Keratinocyte (primary cell): ENCODE data around the gene CDC42. TPM values are rescaled to one million over a fixed set of nuclear protein-coding genes. Genes with fewer than 3 reads are reported as not detected.

ENCODE experiments used
- DNase-seq: peaks from one replicate; pipeline ENCODE4 v3.0.0-alpha.2; 2011; ENCODE audit warnings: low read depth, missing footprints, low spot score
- FAIRE-seq: peaks from 2 replicates; lab custom pipeline; 2011; peaks lifted over from hg19 to GRCh38; lab: Jason Lieb, UNC
- H2AFZ ChIP-seq: 2 replicates; pipeline ENCODE4 v1.6.0; 2012; ENCODE audit warnings: low read length, control low read depth, inconsistent platforms; ENCODE audit not compliant: control insufficient read depth
- H3K27ac ChIP-seq: 2 replicates; pipeline ENCODE4 v1.5.1; 2011; ENCODE audit warnings: low read length; ENCODE audit not compliant: control insufficient read depth, insufficient read depth
- H3K27me3 ChIP-seq: 3 replicates; pipeline ENCODE4 v1.6.0; 2011; ENCODE audit warnings: low read length; ENCODE audit not compliant: control insufficient read depth, insufficient read depth; ENCODE audit errors: extremely low read depth
- H3K36me3 ChIP-seq, 2 experiments: 2 replicates in 1 of 2; 3 replicates in 1 of 2; pipeline ENCODE4 v1.5.1; 2011; ENCODE audit warnings: low read length in 2 of 2, mild to moderate bottlenecking in 1 of 2; ENCODE audit not compliant: control insufficient read depth in 2 of 2, insufficient read depth in 2 of 2; ENCODE audit errors: extremely low read depth in 1 of 2
- H3K4me1 ChIP-seq: 3 replicates; pipeline ENCODE4 v1.5.1; 2011; ENCODE audit warnings: low read length; ENCODE audit not compliant: control insufficient read depth, insufficient read depth; ENCODE audit errors: extremely low read depth
- H3K4me2 ChIP-seq: 3 replicates; pipeline ENCODE4 v1.6.0; 2011; ENCODE audit warnings: low read depth, low read length; ENCODE audit not compliant: control insufficient read depth, insufficient read depth; ENCODE audit errors: extremely low read depth
- H3K4me3 ChIP-seq, 3 experiments: fragments of 200-600 bp in 1 of 3; sonication (generic) in 1 of 3; 2 replicates in 2 of 3; 3 replicates in 1 of 3; pipeline ENCODE4 v1.5.1; 2011 to 2016; ENCODE audit warnings: low read length in 3 of 3, mild to moderate bottlenecking in 3 of 3, control low read depth in 2 of 3, inconsistent platforms in 1 of 3, low read depth in 1 of 3, mixed read lengths in 1 of 3, mixed run types in 1 of 3, moderate library complexity in 1 of 3; ENCODE audit not compliant: control insufficient read depth in 2 of 3, insufficient read depth in 2 of 3; ENCODE audit errors: extremely low read depth in 1 of 3
- H3K79me2 ChIP-seq: 2 replicates; pipeline ENCODE4 v1.6.0; 2012; ENCODE audit warnings: low read length; ENCODE audit not compliant: control insufficient read depth, insufficient read depth
- H3K9ac ChIP-seq: 3 replicates; pipeline ENCODE4 v1.6.0; 2011; ENCODE audit warnings: low read length; ENCODE audit not compliant: control insufficient read depth, insufficient read depth; ENCODE audit errors: extremely low read depth
- H3K9me1 ChIP-seq: 3 replicates; pipeline ENCODE4 v1.6.0; 2011; ENCODE audit warnings: low read length; ENCODE audit not compliant: control insufficient read depth, insufficient read depth; ENCODE audit errors: extremely low read depth
- H3K9me3 ChIP-seq: 2 replicates; pipeline ENCODE4 v1.5.1; 2012; ENCODE audit warnings: low read depth, low read length; ENCODE audit not compliant: control insufficient read depth
- H4K20me1 ChIP-seq: 3 replicates; pipeline ENCODE4 v1.6.0; 2011; ENCODE audit warnings: low read length; ENCODE audit not compliant: control insufficient read depth, insufficient read depth; ENCODE audit errors: extremely low read depth
- CTCF ChIP-seq, 3 experiments: IDR thresholded peaks in 1 of 3; conservative IDR thresholded peaks in 1 of 3; optimal IDR thresholded peaks in 1 of 3; 2 replicates in 2 of 3; 3 replicates in 1 of 3; pipeline versions ENCODE3 to v1.5.1; 2011; ENCODE audit warnings: low read length in 3 of 3, mild to moderate bottlenecking in 3 of 3, moderate library complexity in 2 of 3, control low read depth in 1 of 3, inconsistent platforms in 1 of 3; ENCODE audit not compliant: insufficient read depth in 2 of 3; ENCODE audit errors: extremely low read depth in 1 of 3
- EZH2 ChIP-seq: IDR thresholded peaks from one replicate; pipeline ENCODE4 v1.6.1; 2012; ENCODE audit warnings: inconsistent platforms, mild to moderate bottlenecking, low read length, moderate library complexity
- dilution Hi-C: fragments of 300-500 bp; cut with MboI; formaldehyde crosslinking; loops from one replicate; pipeline ENCODE4 v1.7.0; 2020; ENCODE audit warnings: low sequenced_read_pairs; ENCODE audit not compliant: extremely low pct_ligation_motif_present
- polyA plus RNA-seq, 5 experiments: library from polyadenylated mRNA; depleted of rRNA in 3 of 5; stranded (reverse) in 3 of 5; stranded (forward) in 1 of 5; unstranded in 1 of 5; fragments of >200 nt; gene quantifications; 1 replicate in 1 of 5; 2 replicates in 3 of 5; 3 replicates in 1 of 5; pipeline versions ENCODE4 v1.2.1 to v1.2.3, GENCODE V29; 2011 to 2012; ENCODE audit warnings: missing spikeins in 2 of 5, low read depth in 1 of 5, low replicate concordance in 1 of 5

Gene CDC42
- polyA plus RNA-seq, 1 donor (not counting 4 experiments of a cell fraction or from before 2014, with no cell fraction given), result 499 TPM

GRCh38 chr1:22098752-22099151 lies 46.2 kb downstream of the CDC42 start:
- Histone ChIP-seq H2AFZ (no peak overlapping the region), H3K9ac (no peak overlapping the region), H3K4me3 (no peak overlapping the region), H4K20me1 (peaks cover 19% of the 10 kb centered on the region), H3K27ac (no peak overlapping the region), H3K4me2 (no peak overlapping the region), H3K79me2 (peaks cover 74% of the 10 kb centered on the region), H3K9me1 (no peaks in the 10 kb centered on the region), H3K4me1 (no peaks in the 10 kb centered on the region), H3K9me3 (no peaks in the 10 kb centered on the region), H3K27me3 (no peaks in the 10 kb centered on the region), H3K36me3 (peaks cover 22 to 46% of the 10 kb centered on the region in 2 experiments)
- FAIRE-seq, result no peak
- no peak for DNase-seq
- no peak for TF ChIP-seq EZH2
- no peak for TF ChIP-seq CTCF (optimal IDR thresholded peaks at IDR 0.05 in 1 of 3, IDR thresholded peaks at IDR 0.05 in 1 of 3, conservative IDR thresholded peaks at IDR 0.05 in 1 of 3; ENCODE audit: extremely low read depth in 1 of 3, insufficient read depth in 2 of 3, low read length in 3 of 3)
- dilution Hi-C loops, result no loop called here

- Histone ChIP-seq H3K4me3 (no peak overlapping the region), H3K36me3 (peaks cover 20 to 38% of the 10 kb centered on the region in 2 experiments), H2AFZ (no peak overlapping the region), H3K4me1 (no peaks in the 10 kb centered on the region), H3K27ac (no peak overlapping the region), H3K4me2 (no peak overlapping the region), H3K79me2 (peaks cover 65% of the 10 kb centered on the region), H3K9me1 (no peaks in the 10 kb centered on the region), H3K27me3 (no peaks in the 10 kb centered on the region), H3K9ac (no peak overlapping the region), H3K9me3 (no peaks in the 10 kb centered on the region), H4K20me1 (peaks cover 19% of the 10 kb centered on the region)
- FAIRE-seq (no peak), DNase-seq (no peak)
- dilution Hi-C loops, result no loop called here
- TF ChIP-seq EZH2 (no peak), CTCF (optimal IDR thresholded peaks at IDR 0.05 in 1 of 3, IDR thresholded peaks at IDR 0.05 in 1 of 3, conservative IDR thresholded peaks at IDR 0.05 in 1 of 3; ENCODE audit: extremely low read depth in 1 of 3, insufficient read depth in 2 of 3, low read length in 3 of 3) (no peak)
These were observed 47.7 kb downstream of the CDC42 start for GRCh38 chr1:22100168-22100567.
